ENCODE results near the gene ATP10A.
"Not testable (repeated sequence)": the region's sequence is repeated elsewhere in the genome, so short reads cannot be mapped to it uniquely, and the experiment has no call there.

The ATP10A gene

GRCh38 chr15:25763954-25764353 is 99.2 kb downstream of the ATP10A start:
- FAIRE-seq (no peak), DNase-seq (ENCODE audit: extremely low spot score, insufficient read length, low read depth) (no peak)

GRCh38 chr15:25763331-25763751 is 99.8 kb downstream of the ATP10A start:
- FAIRE-seq: no peak
- DNase-seq (ENCODE audit: extremely low spot score, insufficient read length, low read depth): no peak

GRCh38 chr15:25761971-25762662 is 101.0 kb downstream of the ATP10A start:
- DNase-seq (ENCODE audit: extremely low spot score, insufficient read length, low read depth) (no peak), FAIRE-seq (no peak)

- FAIRE-seq: no peak
- no peak for DNase-seq (ENCODE audit: extremely low spot score, insufficient read length, low read depth)
Observed at GRCh38 chr15:25759421-25759820, 103.7 kb downstream of the ATP10A start.

- FAIRE-seq; DNase-seq (ENCODE audit: extremely low spot score, insufficient read length, low read depth): not testable (repeated sequence)
Observed at GRCh38 chr15:25758612-25759011, 104.5 kb downstream of the ATP10A start.

- DNase-seq (ENCODE audit: extremely low spot score, insufficient read length, low read depth): no peak
- no peak for FAIRE-seq
Observed at GRCh38 chr15:25743548-25744275, 119.4 kb downstream of the ATP10A start.

GRCh38 chr15:25742776-25743547 is 120.2 kb downstream of the ATP10A start:
- FAIRE-seq (no peak), DNase-seq (ENCODE audit: extremely low spot score, insufficient read length, low read depth) (no peak)

- no peak for FAIRE-seq
Observed at GRCh38 chr15:25742041-25742730, 120.9 kb downstream of the ATP10A start.

GRCh38 chr15:25741256-25741580 is 121.9 kb downstream of the ATP10A start:
- no peak for DNase-seq (ENCODE audit: extremely low spot score, insufficient read length, low read depth)
- FAIRE-seq: no peak

More at GRCh38 chr15:25742041-25742730, 120.9 kb downstream of the ATP10A start:
- DNase-seq (ENCODE audit: extremely low spot score, insufficient read length, low read depth): no peak

- DNase-seq (ENCODE audit: extremely low spot score, insufficient read length, low read depth): no peak
- no peak for FAIRE-seq
Observed at GRCh38 chr15:25740383-25741255, 122.5 kb downstream of the ATP10A start.

GRCh38 chr15:25739687-25740121 is 123.4 kb downstream of the ATP10A start:
- FAIRE-seq (no peak), DNase-seq (ENCODE audit: extremely low spot score, insufficient read length, low read depth) (no peak)

- FAIRE-seq (no peak), DNase-seq (ENCODE audit: extremely low spot score, insufficient read length, low read depth) (no peak)
Observed at GRCh38 chr15:25738171-25738965, 124.8 kb downstream of the ATP10A start.

GRCh38 chr15:25737218-25737643 is 125.9 kb downstream of the ATP10A start:
- FAIRE-seq: no peak

GRCh38 chr15:25736461-25736860 is 126.7 kb downstream of the ATP10A start:
- DNase-seq (ENCODE audit: extremely low spot score, insufficient read length, low read depth): no peak
- FAIRE-seq: no peak

More at GRCh38 chr15:25737218-25737643, 125.9 kb downstream of the ATP10A start:
- DNase-seq (ENCODE audit: extremely low spot score, insufficient read length, low read depth): no peak

- DNase-seq (ENCODE audit: extremely low spot score, insufficient read length, low read depth) (no peak), FAIRE-seq (no peak)
Observed at GRCh38 chr15:25735550-25736384, 127.4 kb downstream of the ATP10A start.

- FAIRE-seq (no peak), DNase-seq (ENCODE audit: extremely low spot score, insufficient read length, low read depth) (no peak)
Observed at GRCh38 chr15:25734680-25735355, 128.3 kb downstream of the ATP10A start.

Data from GM18507 (cell line).